K562 (cell line): ENCODE measurements around the gene USP28. TPM values are rescaled to one million over a fixed set of nuclear protein-coding genes. Genes with fewer than 3 reads are reported as not detected.
A peak's percentile ranks its signal among the peaks of the same experiment; 100 is the strongest.

Experiments
- FOSL1 ChIP-seq: fragments of 200-800 bp; sonication (Bioruptor generic); conservative IDR thresholded peaks from 2 replicates; pipeline ENCODE4 v1.6.1; 2016; ENCODE audit warnings: missing genetic modification characterization, missing compliant biosample characterization
- HDAC6 ChIP-seq: IDR thresholded peaks from 2 replicates; pipeline ENCODE4 v1.6.1; 2012; ENCODE audit warnings: low read depth, mild to moderate bottlenecking, control low read depth, inconsistent platforms, low read length, moderate library complexity
- MYC ChIP-seq, 2 experiments: fragments of 250-450 bp in 1 of 2; sonication (Bioruptor Pico) in 1 of 2; IDR thresholded peaks; 2 replicates each; pipeline versions ENCODE4 v1.5.1 to v1.6.1; 2012 to 2021; ENCODE audit warnings: low read depth in 2 of 2, borderline replicate concordance in 1 of 2, improper control_type of control experiment in 1 of 2, low read length in 1 of 2, mild to moderate bottlenecking in 1 of 2, moderate library complexity in 1 of 2
- PCBP2 ChIP-seq: fragments of 200-400 bp; formaldehyde crosslinking; IDR thresholded peaks from 2 replicates; pipeline ENCODE4 v1.6.1; 2018; ENCODE audit warnings: low read length, low read depth, mild to moderate bottlenecking, moderate library complexity; ENCODE audit not compliant: poor library complexity, severe bottlenecking
- SAFB ChIP-seq: fragments of 200-400 bp; formaldehyde crosslinking; IDR thresholded peaks from 2 replicates; pipeline ENCODE4 v1.6.1; 2017; ENCODE audit warnings: low read depth, low read length, borderline replicate concordance
- STAT5B ChIP-seq: fragments of 250-450 bp; sonication (Bioruptor Pico); IDR thresholded peaks from 2 replicates; pipeline ENCODE4 v1.8.0; 2021; ENCODE audit warnings: mild to moderate bottlenecking, inconsistent platforms
- TCF7 ChIP-seq: sonication (generic); IDR thresholded peaks from 2 replicates; pipeline ENCODE4 v1.6.1; 2016; ENCODE audit warnings: antibody characterized with exemption, borderline replicate concordance
- TEAD1 ChIP-seq, 2 experiments: fragments of 450-650 bp in 1 of 2; sonication (generic) in 1 of 2; formaldehyde crosslinking; IDR thresholded peaks; 2 replicates each; pipeline versions ENCODE4 v1.4.0 to v1.8.0; 2020 to 2022; ENCODE audit warnings: mild to moderate bottlenecking in 2 of 2, missing genetic modification reagents in 1 of 2
- YY1 ChIP-seq, 3 experiments: IDR thresholded peaks; 2 replicates each; pipeline ENCODE4 v1.6.1; 2011; ENCODE audit warnings: low read length in 2 of 3, mild to moderate bottlenecking in 2 of 3, moderate library complexity in 2 of 3, borderline replicate concordance in 1 of 3, control low read depth in 1 of 3, low read depth in 1 of 3; ENCODE audit not compliant: insufficient read depth in 3 of 3, insufficient replicate concordance in 2 of 3, control insufficient read depth in 1 of 3, insufficient read length in 1 of 3; ENCODE audit errors: extremely low read depth in 1 of 3
- polyA plus RNA-seq, 8 experiments: library from polyadenylated mRNA; depleted of rRNA in 4 of 8; stranded (reverse) in 5 of 8; unstranded in 3 of 8; fragments of >200 nt; fragmentation: Nextera tagmentation in 2 of 8; fragmentation: Illumina TruSeq in 1 of 8; extraction: Ambion mirVana in 2 of 8; extraction: Trizol in 1 of 8; gene quantifications; 2 replicates each; pipeline versions ENCODE4 v1.2.1 to v1.2.3, GENCODE V29; 2011 to 2014; ENCODE audit warnings: inconsistent platforms in 1 of 8, missing spikeins in 1 of 8
- total RNA-seq, 7 experiments: library from RNA; depleted of rRNA in 6 of 7; stranded (reverse); fragments of >200 nt in 6 of 7; fragmentation: Illumina TruSeq in 2 of 7; extraction: Trizol in 2 of 7; gene quantifications; 2 replicates each; pipeline versions ENCODE4 v1.2.1 to v1.2.3, GENCODE V29; 2011 to 2021; ENCODE audit warnings: low replicate concordance in 1 of 7
- TF ChIP-seq, protein P1 (sequence below): fragments of 450-650 bp; IDR thresholded peaks from 2 replicates; pipeline ENCODE4 v1.6.1; 2018; ENCODE audit warnings: mild to moderate bottlenecking, low read depth; ENCODE audit not compliant: partially characterized antibody
- TF ChIP-seq, protein P2 (sequence below): fragments of 250-450 bp; sonication (Bioruptor Pico); IDR thresholded peaks from 2 replicates; pipeline ENCODE4 v1.4.0; 2020; ENCODE audit warnings: mild to moderate bottlenecking, moderate library complexity
- TF ChIP-seq, protein P3 (sequence below): fragments of 450-650 bp; formaldehyde crosslinking; IDR thresholded peaks from 2 replicates; pipeline ENCODE4 v1.4.0; 2022; ENCODE audit warnings: mild to moderate bottlenecking, moderate library complexity
- TF ChIP-seq, protein P4 (sequence below), 3 experiments: IDR thresholded peaks in 2 of 3; conservative IDR thresholded peaks in 1 of 3; 2 replicates each; pipeline ENCODE4 v1.5.1; 2011 to 2012; ENCODE audit warnings: low read length in 3 of 3, mild to moderate bottlenecking in 3 of 3, control low read depth in 2 of 3, improper control_type of control experiment in 1 of 3, inconsistent platforms in 1 of 3, low read depth in 1 of 3, mixed read lengths in 1 of 3, moderate library complexity in 1 of 3; ENCODE audit not compliant: insufficient read depth in 2 of 3
- TF ChIP-seq, protein P5 (sequence below): sonication (generic); formaldehyde crosslinking; IDR thresholded peaks from 2 replicates; pipeline ENCODE4 v1.8.0; 2022; ENCODE audit warnings: missing genetic modification reagents, mild to moderate bottlenecking, moderate library complexity, borderline replicate concordance

USP28 gene
- total and polyA plus RNA-seq, 9 of the 15 experiments (the other 6 are each of a cell fraction or from before 2014, with no cell fraction given) = 3.7 to 42.7 (median 20.3) TPM

DNA sequence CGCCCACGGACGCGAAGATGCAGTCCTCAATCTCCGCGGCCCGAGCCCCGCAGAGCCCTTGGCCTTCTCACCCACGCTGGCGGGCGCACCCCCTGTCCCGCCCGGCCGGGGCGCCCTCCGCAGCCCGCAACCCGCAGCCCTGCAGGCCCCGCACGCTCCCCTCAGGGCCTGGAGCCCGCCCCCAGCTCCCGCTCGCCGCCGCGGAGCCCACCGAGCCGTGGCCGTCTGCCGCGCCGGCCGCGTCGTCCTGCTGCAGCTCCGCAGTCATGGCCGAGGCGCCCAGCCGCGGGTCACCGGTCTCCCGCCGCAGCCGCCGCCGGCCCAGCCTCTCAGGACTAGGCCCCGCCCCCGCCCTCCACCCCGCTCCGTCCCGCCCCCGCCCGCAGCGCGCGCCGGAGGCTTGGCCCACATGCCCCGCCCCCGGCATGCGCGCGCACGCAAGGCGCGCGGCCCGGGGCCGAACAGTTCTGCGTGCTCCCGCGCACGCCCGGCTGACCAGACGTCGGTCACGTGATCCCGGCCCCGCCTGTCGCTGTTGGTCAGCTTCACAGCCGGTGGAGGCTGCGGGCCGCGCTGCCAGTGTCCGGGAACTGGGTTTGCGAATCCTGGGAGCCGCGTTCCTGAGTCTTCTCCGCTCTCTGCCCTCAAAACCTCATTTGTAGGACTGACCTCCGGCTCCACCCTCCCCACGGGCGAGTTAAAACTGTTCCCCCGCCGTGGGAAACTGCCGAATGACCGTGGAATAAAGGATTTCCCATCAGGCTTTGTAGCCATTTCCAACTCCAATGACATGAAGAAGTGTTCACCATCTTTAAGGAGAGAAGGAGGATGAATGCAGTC lies at the start of gene USP28 (continued):
- TF ChIP-seq, protein P1, sequence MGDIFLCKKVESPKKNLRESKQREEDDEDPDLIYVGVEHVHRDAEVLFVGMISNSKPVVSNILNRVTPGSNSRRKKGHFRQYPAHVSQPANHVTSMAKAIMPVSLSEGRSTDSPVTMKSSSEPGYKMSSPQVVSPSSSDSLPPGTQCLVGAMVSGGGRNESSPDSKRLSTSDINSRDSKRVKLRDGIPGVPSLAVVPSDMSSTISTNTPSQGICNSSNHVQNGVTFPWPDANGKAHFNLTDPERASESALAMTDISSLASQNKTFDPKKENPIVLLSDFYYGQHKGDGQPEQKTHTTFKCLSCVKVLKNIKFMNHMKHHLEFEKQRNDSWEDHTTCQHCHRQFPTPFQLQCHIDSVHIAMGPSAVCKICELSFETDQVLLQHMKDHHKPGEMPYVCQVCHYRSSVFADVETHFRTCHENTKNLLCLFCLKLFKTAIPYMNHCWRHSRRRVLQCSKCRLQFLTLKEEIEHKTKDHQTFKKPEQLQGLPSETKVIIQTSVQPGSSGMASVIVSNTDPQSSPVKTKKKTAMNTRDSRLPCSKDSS = no peak
- TF ChIP-seq PCBP2 = no peak
- TF ChIP-seq, protein P2, sequence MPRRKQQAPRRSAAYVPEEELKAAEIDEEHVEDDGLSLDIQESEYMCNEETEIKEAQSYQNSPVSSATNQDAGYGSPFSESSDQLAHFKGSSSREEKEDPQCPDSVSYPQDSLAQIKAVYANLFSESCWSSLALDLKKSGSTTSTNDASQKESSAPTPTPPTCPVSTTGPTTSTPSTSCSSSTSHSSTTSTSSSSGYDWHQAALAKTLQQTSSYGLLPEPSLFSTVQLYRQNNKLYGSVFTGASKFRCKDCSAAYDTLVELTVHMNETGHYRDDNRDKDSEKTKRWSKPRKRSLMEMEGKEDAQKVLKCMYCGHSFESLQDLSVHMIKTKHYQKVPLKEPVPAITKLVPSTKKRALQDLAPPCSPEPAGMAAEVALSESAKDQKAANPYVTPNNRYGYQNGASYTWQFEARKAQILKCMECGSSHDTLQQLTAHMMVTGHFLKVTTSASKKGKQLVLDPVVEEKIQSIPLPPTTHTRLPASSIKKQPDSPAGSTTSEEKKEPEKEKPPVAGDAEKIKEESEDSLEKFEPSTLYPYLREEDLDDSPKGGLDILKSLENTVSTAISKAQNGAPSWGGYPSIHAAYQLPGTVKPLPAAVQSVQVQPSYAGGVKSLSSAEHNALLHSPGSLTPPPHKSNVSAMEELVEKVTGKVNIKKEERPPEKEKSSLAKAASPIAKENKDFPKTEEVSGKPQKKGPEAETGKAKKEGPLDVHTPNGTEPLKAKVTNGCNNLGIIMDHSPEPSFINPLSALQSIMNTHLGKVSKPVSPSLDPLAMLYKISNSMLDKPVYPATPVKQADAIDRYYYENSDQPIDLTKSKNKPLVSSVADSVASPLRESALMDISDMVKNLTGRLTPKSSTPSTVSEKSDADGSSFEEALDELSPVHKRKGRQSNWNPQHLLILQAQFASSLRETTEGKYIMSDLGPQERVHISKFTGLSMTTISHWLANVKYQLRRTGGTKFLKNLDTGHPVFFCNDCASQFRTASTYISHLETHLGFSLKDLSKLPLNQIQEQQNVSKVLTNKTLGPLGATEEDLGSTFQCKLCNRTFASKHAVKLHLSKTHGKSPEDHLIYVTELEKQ (CRISPR knock-in tag) = no peak
- TF ChIP-seq MYC (IDR thresholded peaks at IDR 0.05; ENCODE audit: low read depth, low read length) = no peak; the same call in 1 of the 2 replicates
- TF ChIP-seq MYC (CRISPR knock-in tag; IDR thresholded peaks at IDR 0.05; ENCODE audit: borderline replicate concordance, low read depth) = no peak; the same call in 1 of the 2 replicates
- TF ChIP-seq TCF7 = peak; percentile 42; the same call in 1 of the 2 replicates
- no peak for TF ChIP-seq HDAC6
- TF ChIP-seq, protein P3, sequence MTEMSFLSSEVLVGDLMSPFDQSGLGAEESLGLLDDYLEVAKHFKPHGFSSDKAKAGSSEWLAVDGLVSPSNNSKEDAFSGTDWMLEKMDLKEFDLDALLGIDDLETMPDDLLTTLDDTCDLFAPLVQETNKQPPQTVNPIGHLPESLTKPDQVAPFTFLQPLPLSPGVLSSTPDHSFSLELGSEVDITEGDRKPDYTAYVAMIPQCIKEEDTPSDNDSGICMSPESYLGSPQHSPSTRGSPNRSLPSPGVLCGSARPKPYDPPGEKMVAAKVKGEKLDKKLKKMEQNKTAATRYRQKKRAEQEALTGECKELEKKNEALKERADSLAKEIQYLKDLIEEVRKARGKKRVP (CRISPR knock-in tag) = no peak; the same call in 1 of the 2 replicates
- peak; percentile 28 to 78 (median 44) for TF ChIP-seq YY1 (IDR thresholded peaks at IDR 0.05; ENCODE audit: borderline replicate concordance in 1 of 3, control insufficient read depth in 1 of 3, extremely low read depth in 1 of 3, insufficient read depth in 3 of 3, insufficient read length in 1 of 3, insufficient replicate concordance in 2 of 3, low read depth in 1 of 3, low read length in 2 of 3)
- TF ChIP-seq FOSL1 (tag) = no peak
- TF ChIP-seq STAT5B (CRISPR knock-in tag) = no peak
- no peak for TF ChIP-seq SAFB
- TF ChIP-seq, protein P4, sequence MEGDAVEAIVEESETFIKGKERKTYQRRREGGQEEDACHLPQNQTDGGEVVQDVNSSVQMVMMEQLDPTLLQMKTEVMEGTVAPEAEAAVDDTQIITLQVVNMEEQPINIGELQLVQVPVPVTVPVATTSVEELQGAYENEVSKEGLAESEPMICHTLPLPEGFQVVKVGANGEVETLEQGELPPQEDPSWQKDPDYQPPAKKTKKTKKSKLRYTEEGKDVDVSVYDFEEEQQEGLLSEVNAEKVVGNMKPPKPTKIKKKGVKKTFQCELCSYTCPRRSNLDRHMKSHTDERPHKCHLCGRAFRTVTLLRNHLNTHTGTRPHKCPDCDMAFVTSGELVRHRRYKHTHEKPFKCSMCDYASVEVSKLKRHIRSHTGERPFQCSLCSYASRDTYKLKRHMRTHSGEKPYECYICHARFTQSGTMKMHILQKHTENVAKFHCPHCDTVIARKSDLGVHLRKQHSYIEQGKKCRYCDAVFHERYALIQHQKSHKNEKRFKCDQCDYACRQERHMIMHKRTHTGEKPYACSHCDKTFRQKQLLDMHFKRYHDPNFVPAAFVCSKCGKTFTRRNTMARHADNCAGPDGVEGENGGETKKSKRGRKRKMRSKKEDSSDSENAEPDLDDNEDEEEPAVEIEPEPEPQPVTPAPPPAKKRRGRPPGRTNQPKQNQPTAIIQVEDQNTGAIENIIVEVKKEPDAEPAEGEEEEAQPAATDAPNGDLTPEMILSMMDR (IDR thresholded peaks at IDR 0.05 in 2 of 3, conservative IDR thresholded peaks at IDR 0.05 in 1 of 3; ENCODE audit: insufficient read depth in 2 of 3, low read depth in 1 of 3, low read length in 3 of 3) = peak in 1 of 3 experiments; percentile 19; a peak in 2 of 6 replicates
- TF ChIP-seq, protein P5, sequence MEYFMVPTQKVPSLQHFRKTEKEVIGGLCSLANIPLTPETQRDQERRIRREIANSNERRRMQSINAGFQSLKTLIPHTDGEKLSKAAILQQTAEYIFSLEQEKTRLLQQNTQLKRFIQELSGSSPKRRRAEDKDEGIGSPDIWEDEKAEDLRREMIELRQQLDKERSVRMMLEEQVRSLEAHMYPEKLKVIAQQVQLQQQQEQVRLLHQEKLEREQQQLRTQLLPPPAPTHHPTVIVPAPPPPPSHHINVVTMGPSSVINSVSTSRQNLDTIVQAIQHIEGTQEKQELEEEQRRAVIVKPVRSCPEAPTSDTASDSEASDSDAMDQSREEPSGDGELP (CRISPR knock-in tag) = peak; percentile 96
- 0 out of 4 replicates have a peak, but pooled peaks of 1 of the 2 experiments have one; percentile 43 for TF ChIP-seq TEAD1 (CRISPR knock-in tag; IDR thresholded peaks at IDR 0.05)
